Uterine smooth muscle cell (primary cell): Measurements from ENCODE around the gene TOMM40L. TPM values are rescaled to one million over a fixed set of nuclear protein-coding genes. Genes with fewer than 3 reads are reported as not detected.

Source experiments
- total RNA-seq: library from RNA; depleted of rRNA; stranded (reverse); fragments of >200 nt; gene quantifications from 2 replicates; pipeline ENCODE4 v1.2.3, GENCODE V29; 2014

Gene TOMM40L
- total RNA-seq, result 9.2 and 13.2 TPM in 2 replicates

GRCh38 chr1:161225534-161226319 lies at the start of gene TOMM40L:
TOMM40L (plus strand) TSS chr1:161226060; CDS start chr1:161226490, 430 bp downstream.

GRCh38 chr1:161177112-161177935 lies 48.5 kb upstream of the TOMM40L start, which contains the start of gene B4GALT3:
B4GALT3 (minus strand) TSS chr1:161177507; CDS start chr1:161176060, 1,447 bp downstream.

GRCh38 chr1:161198897-161199431 lies 26.9 kb upstream of the TOMM40L start, which contains the start of gene ADAMTS4:
ADAMTS4 (minus strand) TSS chr1:161199054; CDS start chr1:161198627, 427 bp downstream.

GRCh38 chr1:161201836-161202712 lies 23.8 kb upstream of the TOMM40L start, which contains the start of gene NDUFS2:
NDUFS2 (plus strand) TSS chr1:161202367; CDS start chr1:161202386, 19 bp downstream.

GRCh38 chr1:161215076-161215475 lies 10.8 kb upstream of the TOMM40L start, which contains the start of gene FCER1G:
FCER1G (plus strand) TSS chr1:161215295; CDS start chr1:161215322, 27 bp downstream.

GRCh38 chr1:161238039-161238473 lies 12.2 kb downstream of the TOMM40L start, which contains the start of gene NR1I3:
NR1I3 (minus strand) TSS chr1:161238203; CDS start chr1:161236565, 1,638 bp downstream.

GRCh38 chr1:161258439-161259344 lies 32.8 kb downstream of the TOMM40L start, which contains the start of gene PCP4L1:
PCP4L1 (plus strand) TSS chr1:161258745; CDS start chr1:161258975, 230 bp downstream.

Other genes with a start within 250 kb of the TOMM40L start
- 2.2 and 2.7 TPM in 2 replicates for gene F11R, start 204.9 kb upstream of the TOMM40L start, total RNA-seq
- gene TSTD1, start 187.1 kb upstream of the TOMM40L start, total RNA-seq, result 3.4 and 9.1 TPM in 2 replicates
- gene USF1, start 180.1 kb upstream of the TOMM40L start, total RNA-seq, result 66.7 and 87.2 TPM in 2 replicates
- gene ARHGAP30, start 156.2 kb upstream of the TOMM40L start, total RNA-seq, result not detected in 2 replicates
- gene NECTIN4, start 136.5 kb upstream of the TOMM40L start, total RNA-seq, result 0.11 and 0.25 TPM in 2 replicates
- 1.3 and 1.6 TPM in 2 replicates for gene KLHDC9, start 127.7 kb upstream of the TOMM40L start, total RNA-seq
- 74.6 and 114 TPM in 2 replicates for gene PFDN2, start 108.0 kb upstream of the TOMM40L start, total RNA-seq
- 21.8 and 25.6 TPM in 2 replicates for gene NIT1, start 108.0 kb upstream of the TOMM40L start, total RNA-seq
- 21.1 and 28.7 TPM in 2 replicates for gene DEDD, start 93.4 kb upstream of the TOMM40L start, total RNA-seq
- 85.5 and 86.7 TPM in 2 replicates for gene UFC1, start 72.1 kb upstream of the TOMM40L start, total RNA-seq
- gene USP21, start 66.6 kb upstream of the TOMM40L start, total RNA-seq, result 7.5 and 11.2 TPM in 2 replicates
- gene PPOX, start 59.6 kb upstream of the TOMM40L start, total RNA-seq, result 13.8 and 15.2 TPM in 2 replicates
- gene B4GALT3, start 48.6 kb upstream of the TOMM40L start, total RNA-seq, result 18.3 and 23.6 TPM in 2 replicates
- 14.9 and 37.3 TPM in 2 replicates for gene ADAMTS4, start 27.0 kb upstream of the TOMM40L start, total RNA-seq
- 197 and 198 TPM in 2 replicates for gene NDUFS2, start 23.7 kb upstream of the TOMM40L start, total RNA-seq
- gene FCER1G, start 10.8 kb upstream of the TOMM40L start, total RNA-seq, result not detected in 2 replicates
- gene APOA2, start 2.4 kb upstream of the TOMM40L start, total RNA-seq, result not detected in 2 replicates
- not detected in 2 replicates for gene NR1I3, start 12.1 kb downstream of the TOMM40L start, total RNA-seq
- gene PCP4L1, start 32.7 kb downstream of the TOMM40L start, total RNA-seq, result not detected in 2 replicates
- 0.87 and 1.00 TPM in 2 replicates for gene MPZ, start 83.9 kb downstream of the TOMM40L start, total RNA-seq
- gene SDHC, start 88.3 kb downstream of the TOMM40L start, total RNA-seq, result 26.9 and 37.0 TPM in 2 replicates
- not detected in 2 replicates for gene CFAP126, start 141.8 kb downstream of the TOMM40L start, total RNA-seq